ENCODE data around the gene CILP. TPM values are rescaled to one million over a fixed set of nuclear protein-coding genes. Genes with fewer than 3 reads are reported as not detected.

CILP gene
- total RNA-seq, 1 experiment from 2014 or later, result not detected

DNA sequence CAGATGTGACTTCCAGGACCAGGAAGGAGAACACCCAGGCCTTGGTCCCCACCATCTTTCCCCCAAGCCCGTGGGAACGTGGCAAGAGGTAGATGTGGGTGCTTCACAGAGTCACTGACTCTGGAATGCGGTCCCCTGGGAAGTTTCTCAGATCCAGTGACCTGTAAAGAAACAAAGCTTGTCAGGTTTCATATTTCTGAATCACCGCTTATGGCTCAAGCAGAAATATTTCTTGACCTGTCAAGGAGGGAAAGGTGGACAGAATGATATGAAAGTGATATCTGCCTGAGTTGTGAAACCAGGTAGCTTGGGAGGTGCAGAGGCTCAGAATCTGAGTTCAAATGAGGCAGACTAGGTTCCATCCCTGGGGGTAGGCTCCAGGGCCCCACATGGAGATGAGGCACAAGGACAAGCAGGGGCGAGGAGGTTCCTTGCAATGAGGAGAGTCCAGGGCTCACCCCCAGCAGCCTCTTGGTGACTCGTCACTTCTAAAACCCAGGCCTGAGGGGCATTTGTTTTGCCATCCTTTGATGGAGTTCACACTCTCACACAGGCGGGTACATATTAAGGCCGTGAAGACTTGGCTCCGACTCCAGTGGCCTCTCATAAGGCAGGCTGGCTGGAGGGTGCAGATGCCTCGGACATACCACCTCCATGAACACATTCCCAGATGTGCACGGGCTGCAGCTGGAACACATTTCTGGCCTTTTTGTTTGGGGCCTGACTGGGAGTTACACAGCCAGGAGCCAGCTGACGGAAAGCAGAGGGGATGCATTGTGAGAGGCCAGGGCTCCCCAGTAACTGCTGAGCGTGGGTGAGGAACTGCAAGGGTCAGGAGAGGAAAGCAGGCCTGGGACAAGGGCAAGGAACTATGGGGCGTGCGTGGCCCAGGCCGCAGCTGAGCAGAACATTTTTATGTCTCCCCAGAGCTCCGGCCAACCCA lies 1.3 kb downstream of the CILP start:
- H3K9ac ChIP-seq (ENCODE audit: low read length), result no peak overlapping the region
- CTCF ChIA-PET, result no interaction called here

DNA sequence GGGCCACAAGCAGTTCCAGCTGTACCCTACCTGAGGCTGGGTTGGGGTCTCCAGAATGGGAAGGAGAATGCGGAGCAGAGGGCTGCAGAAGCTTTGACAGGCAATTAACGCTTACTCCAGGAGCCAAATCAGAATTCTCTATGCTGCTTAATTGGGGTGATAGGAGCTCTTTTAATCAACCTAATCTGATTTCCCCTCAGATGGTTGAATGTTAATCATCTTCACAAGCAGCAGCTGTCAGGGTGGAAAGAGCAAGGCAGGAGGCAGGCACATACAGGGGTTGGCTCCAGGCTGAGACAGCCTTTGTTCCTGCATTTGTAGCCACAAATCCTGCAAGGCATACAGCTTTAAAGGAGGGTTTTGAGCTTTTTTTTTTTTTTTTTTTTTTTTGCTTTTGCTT lies 2.6 kb downstream of the CILP start:
- H3K27me3 ChIP-seq (ENCODE audit: insufficient read depth, low read length), result no peaks in the 10 kb centered on the region
- H3K9me2 ChIP-seq (ENCODE audit: insufficient read depth), result no peaks in the 10 kb centered on the region
- ChIA-PET CTCF (no interaction called here), RAD21 (ENCODE audit: low non-redundant PET in 1 of 2, low total read pairs in 2 of 2, uncharacterized antibody in 2 of 2, unreplicated experiment in 2 of 2) (interaction anchor here in 1 of 2 experiments (0.6 kb wide), 1 partner anchor 48 kb away, joined by 4 read pairs; no protein-coding TSS in a partner anchor), POLR2A (interaction anchor here (0.8 kb wide), 1 partner anchor 96 kb away, joined by 5 read pairs; the partner anchor contains the start of gene RNU5B-1)
- no peak overlapping the region for H2AFZ ChIP-seq (ENCODE audit: low read depth, low read length, poor library complexity, severe bottlenecking)
- DNase-seq (ENCODE audit: low read depth, low spot score), result no peak
- H3K36me3 ChIP-seq (ENCODE audit: control insufficient read depth in 1 of 2, insufficient read depth in 2 of 2, low read length in 2 of 2), result no peaks in the 10 kb centered on the region
- H3K9me3 ChIP-seq (ENCODE audit: control insufficient read depth in 1 of 2, insufficient read depth in 1 of 2, low read depth in 1 of 2, low read length in 2 of 2), result no peaks in the 10 kb centered on the region
- no peaks in the 10 kb centered on the region for H3K79me2 ChIP-seq (ENCODE audit: insufficient read depth, low read length)
- H3K9ac ChIP-seq (ENCODE audit: low read length), result no peak overlapping the region
- H4K20me1 ChIP-seq (ENCODE audit: insufficient read depth), result no peaks in the 10 kb centered on the region
- intact Hi-C loops (cut with micrococcal nuclease), result no loop called here
- BruUV-seq (replicated peaks), result no TSS peak
- TF ChIP-seq ELF1 (IDR thresholded peaks at IDR 0.05; ENCODE audit: borderline replicate concordance, low read depth), result no peak
- TF ChIP-seq, protein P1, sequence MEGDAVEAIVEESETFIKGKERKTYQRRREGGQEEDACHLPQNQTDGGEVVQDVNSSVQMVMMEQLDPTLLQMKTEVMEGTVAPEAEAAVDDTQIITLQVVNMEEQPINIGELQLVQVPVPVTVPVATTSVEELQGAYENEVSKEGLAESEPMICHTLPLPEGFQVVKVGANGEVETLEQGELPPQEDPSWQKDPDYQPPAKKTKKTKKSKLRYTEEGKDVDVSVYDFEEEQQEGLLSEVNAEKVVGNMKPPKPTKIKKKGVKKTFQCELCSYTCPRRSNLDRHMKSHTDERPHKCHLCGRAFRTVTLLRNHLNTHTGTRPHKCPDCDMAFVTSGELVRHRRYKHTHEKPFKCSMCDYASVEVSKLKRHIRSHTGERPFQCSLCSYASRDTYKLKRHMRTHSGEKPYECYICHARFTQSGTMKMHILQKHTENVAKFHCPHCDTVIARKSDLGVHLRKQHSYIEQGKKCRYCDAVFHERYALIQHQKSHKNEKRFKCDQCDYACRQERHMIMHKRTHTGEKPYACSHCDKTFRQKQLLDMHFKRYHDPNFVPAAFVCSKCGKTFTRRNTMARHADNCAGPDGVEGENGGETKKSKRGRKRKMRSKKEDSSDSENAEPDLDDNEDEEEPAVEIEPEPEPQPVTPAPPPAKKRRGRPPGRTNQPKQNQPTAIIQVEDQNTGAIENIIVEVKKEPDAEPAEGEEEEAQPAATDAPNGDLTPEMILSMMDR (IDR thresholded peaks at IDR 0.05 in 2 of 3, conservative IDR thresholded peaks at IDR 0.05 in 1 of 3; ENCODE audit: borderline replicate concordance in 1 of 3, insufficient read depth in 1 of 3, low read depth in 2 of 3, low read length in 2 of 3), result no peak
- no peak for ATAC-seq
- H3K4me1 ChIP-seq (ENCODE audit: control insufficient read depth in 1 of 2, insufficient read depth in 2 of 2, low read length in 2 of 2), result peaks cover 2 to 12% of the 10 kb centered on the region in 2 experiments; a peak in 1 of 4 replicates
- no peak overlapping the region for H3K27ac ChIP-seq (ENCODE audit: low read depth, low read length)
- no peak overlapping the region for H3K4me3 ChIP-seq (replicated peaks in 1 of 2; ENCODE audit: low read depth in 1 of 2, low read length in 2 of 2)
- H3K4me2 ChIP-seq (ENCODE audit: low read length), result no peak overlapping the region

More for the DNA sequence above, 1.3 kb downstream of the CILP start:
- intact Hi-C loops (cut with micrococcal nuclease), result no loop called here
- no peak for TF ChIP-seq SP1 (IDR thresholded peaks at IDR 0.05; ENCODE audit: low read depth)
- Histone ChIP-seq H3K4me1 (ENCODE audit: control insufficient read depth in 1 of 2, insufficient read depth in 2 of 2, low read length in 2 of 2) (peaks cover 2 to 8% of the 10 kb centered on the region in 2 experiments; a peak in 1 of 4 replicates), H3K9me3 (ENCODE audit: control insufficient read depth in 1 of 2, insufficient read depth in 1 of 2, low read depth in 1 of 2, low read length in 2 of 2) (no peaks in the 10 kb centered on the region), H3K4me3 (replicated peaks in 1 of 2; ENCODE audit: low read depth in 1 of 2, low read length in 2 of 2) (no peak overlapping the region), H3K27ac (ENCODE audit: low read depth, low read length) (no peak overlapping the region), H3K9me2 (ENCODE audit: insufficient read depth) (no peaks in the 10 kb centered on the region), H2AFZ (ENCODE audit: low read depth, low read length, poor library complexity, severe bottlenecking) (no peak overlapping the region), H3K4me2 (ENCODE audit: low read length) (peak overlapping the region; percentile 9; the same call in 1 of the 2 replicates), H3K27me3 (ENCODE audit: insufficient read depth, low read length) (no peaks in the 10 kb centered on the region), H3K36me3 (ENCODE audit: control insufficient read depth in 1 of 2, insufficient read depth in 2 of 2, low read length in 2 of 2) (no peaks in the 10 kb centered on the region), H3K79me2 (ENCODE audit: insufficient read depth, low read length) (no peaks in the 10 kb centered on the region), H4K20me1 (ENCODE audit: insufficient read depth) (no peaks in the 10 kb centered on the region)
- POLR2A ChIA-PET, result no interaction called here
- DNase-seq (ENCODE audit: low read depth, low spot score), result no peak
- RAD21 ChIA-PET (ENCODE audit: low non-redundant PET in 1 of 2, low total read pairs in 2 of 2, uncharacterized antibody in 2 of 2, unreplicated experiment in 2 of 2), result no interaction called here
- BruUV-seq (replicated peaks), result no TSS peak
- no peak for ATAC-seq
